ENCODE data around the gene RPP25L.

RPP25L gene

DNA sequence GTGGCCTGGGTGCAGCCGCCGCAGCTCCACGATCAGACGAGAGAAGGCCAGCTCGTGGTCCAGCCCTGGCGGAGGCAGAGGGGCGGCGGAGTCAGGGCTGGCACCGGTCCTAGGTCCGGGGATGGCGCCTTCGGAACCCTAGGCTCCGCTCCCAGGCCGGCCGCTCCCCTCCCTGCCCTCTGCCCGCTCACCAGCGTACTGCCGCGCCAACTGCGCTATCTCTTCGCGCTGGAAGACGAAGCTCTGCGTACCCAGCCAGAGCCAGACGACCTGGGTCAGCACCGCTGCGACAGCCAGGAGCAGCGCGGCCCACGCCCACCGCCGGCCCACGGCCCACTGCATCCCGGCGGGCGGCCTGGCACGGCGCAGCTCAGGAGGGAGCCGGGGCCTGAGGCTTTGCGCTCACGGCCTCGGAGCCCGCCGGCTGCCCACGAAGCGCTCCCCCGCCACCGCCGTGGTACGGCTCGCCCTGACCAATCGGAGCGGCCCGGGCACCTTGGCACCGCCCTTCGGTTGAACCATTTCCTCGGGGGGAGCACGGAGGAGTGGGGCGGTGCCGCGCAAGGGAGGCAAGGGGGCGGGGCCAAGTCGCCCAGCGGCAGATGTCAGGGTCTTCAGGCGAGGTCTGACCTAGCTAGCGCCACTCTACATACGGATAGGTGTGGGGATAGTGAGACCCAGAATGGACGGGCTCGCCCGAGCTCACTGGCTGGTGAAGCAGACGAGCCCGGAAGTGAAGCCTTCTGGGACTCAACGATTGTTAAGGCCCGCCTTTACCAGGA lies 25.6 kb upstream of the RPP25L start, which contains the start of gene SIGMAR1:
Gene SIGMAR1 (minus strand): TSS at position 432 of the 782 bp plus-strand sequence. CDS start 90 bp downstream, at position 342.
- TF ChIP-seq, protein P1, sequence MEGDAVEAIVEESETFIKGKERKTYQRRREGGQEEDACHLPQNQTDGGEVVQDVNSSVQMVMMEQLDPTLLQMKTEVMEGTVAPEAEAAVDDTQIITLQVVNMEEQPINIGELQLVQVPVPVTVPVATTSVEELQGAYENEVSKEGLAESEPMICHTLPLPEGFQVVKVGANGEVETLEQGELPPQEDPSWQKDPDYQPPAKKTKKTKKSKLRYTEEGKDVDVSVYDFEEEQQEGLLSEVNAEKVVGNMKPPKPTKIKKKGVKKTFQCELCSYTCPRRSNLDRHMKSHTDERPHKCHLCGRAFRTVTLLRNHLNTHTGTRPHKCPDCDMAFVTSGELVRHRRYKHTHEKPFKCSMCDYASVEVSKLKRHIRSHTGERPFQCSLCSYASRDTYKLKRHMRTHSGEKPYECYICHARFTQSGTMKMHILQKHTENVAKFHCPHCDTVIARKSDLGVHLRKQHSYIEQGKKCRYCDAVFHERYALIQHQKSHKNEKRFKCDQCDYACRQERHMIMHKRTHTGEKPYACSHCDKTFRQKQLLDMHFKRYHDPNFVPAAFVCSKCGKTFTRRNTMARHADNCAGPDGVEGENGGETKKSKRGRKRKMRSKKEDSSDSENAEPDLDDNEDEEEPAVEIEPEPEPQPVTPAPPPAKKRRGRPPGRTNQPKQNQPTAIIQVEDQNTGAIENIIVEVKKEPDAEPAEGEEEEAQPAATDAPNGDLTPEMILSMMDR (IDR thresholded peaks at IDR 0.05; ENCODE audit: low read depth, low read length, missing control alignments): no peak
- DNase-seq (ENCODE audit: extremely low read depth, low read depth): peak; percentile 69
- peak within 1 kb of the TSS; percentile 93 for H3K4me3 ChIP-seq (replicated peaks; ENCODE audit: low read depth, low read length)

DNA sequence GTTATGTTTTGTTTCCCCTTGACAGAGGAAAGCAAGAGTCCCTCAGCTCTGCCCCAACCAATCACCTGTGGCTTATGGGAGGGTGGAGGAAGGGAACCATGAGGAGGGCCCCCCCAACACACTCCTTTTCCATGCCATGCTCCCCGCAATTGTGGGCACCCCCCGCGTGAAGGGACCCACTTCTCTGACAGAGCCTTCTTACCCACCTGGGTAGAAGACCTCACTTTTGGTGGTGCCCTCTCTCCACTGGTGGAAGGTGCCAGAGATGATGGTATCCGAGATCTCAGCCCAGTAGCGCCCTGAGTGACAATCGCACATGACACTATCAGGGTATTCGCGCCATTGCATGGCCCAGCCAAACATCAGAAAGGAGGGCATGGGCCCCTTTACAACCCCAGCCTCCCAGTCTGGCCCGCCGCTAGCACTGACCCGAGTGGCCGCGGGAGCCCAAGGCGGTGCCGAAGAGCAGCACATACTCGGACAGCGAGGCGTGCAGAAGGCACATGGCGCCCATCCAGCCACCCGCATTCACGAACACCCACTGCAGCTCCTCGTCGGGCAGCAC lies 25.0 kb upstream of the RPP25L start:
- H3K4me3 ChIP-seq (replicated peaks; ENCODE audit: low read depth, low read length): peak overlapping the region; percentile 93
- DNase-seq (ENCODE audit: extremely low read depth, low read depth): no peak
- TF ChIP-seq, protein P1 (IDR thresholded peaks at IDR 0.05; ENCODE audit: low read depth, low read length, missing control alignments): no peak

DNA sequence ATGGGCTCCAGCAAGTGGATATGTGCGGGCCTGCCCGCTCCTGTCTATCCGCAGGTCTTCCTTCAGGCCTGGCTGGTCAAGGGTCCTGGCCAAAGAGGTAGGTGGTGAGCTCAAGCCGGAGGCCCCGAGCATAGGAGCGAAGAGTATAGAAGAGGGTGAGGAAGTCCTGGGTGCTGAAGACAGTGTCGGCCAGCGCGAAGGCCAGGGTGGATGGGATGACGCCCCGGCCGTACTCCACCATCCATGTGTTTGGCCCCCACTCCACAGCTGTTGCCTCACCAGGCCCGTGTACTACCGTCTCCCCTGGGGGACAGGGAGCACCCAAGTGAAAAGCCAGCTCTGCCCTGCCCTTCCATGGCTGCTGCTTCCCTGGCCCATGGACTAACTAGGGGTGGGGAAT lies 23.7 kb upstream of the RPP25L start:
- TF ChIP-seq, protein P1 (IDR thresholded peaks at IDR 0.05; ENCODE audit: low read depth, low read length, missing control alignments): no peak
- DNase-seq (ENCODE audit: extremely low read depth, low read depth): no peak
- H3K4me3 ChIP-seq (replicated peaks; ENCODE audit: low read depth, low read length): peak overlapping the region; percentile 93

DNA sequence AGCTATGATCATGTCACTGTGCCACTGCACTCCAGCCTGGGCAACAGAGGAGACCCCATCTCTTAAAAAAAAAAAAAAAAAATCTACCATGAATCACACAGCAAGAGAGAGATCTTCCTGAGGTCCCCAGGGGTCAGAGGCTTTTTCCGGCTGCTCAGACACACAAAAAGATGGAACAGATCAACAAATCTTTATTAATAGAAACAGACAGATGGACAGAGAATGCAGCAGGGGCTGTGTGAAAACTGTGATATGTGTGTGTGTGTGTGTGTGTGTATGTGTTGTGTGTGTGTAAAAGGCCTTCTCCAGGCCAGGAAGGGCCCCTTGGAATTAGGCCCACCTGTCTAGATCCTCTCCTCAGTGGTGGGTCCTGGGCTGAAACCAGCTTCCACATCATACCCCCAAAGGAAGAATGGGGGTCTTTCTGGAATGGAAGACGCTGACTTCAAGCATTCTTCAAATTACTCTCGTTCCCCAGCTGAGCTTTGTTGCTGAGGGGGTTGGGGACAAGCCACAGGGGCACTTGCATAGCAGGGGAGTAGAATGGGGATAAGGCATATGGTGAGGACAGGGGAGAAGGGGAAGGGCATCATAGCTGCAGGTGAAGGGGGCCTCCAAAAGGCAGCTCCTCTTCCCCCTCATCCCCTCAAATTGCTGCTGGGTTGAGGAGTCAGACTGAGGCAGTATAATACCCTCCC lies 22.8 kb upstream of the RPP25L start:
- no peak for DNase-seq (ENCODE audit: extremely low read depth, low read depth)
- no peak overlapping the region for H3K4me3 ChIP-seq (replicated peaks; ENCODE audit: low read depth, low read length)
- TF ChIP-seq, protein P1 (IDR thresholded peaks at IDR 0.05; ENCODE audit: low read depth, low read length, missing control alignments): no peak

DNA sequence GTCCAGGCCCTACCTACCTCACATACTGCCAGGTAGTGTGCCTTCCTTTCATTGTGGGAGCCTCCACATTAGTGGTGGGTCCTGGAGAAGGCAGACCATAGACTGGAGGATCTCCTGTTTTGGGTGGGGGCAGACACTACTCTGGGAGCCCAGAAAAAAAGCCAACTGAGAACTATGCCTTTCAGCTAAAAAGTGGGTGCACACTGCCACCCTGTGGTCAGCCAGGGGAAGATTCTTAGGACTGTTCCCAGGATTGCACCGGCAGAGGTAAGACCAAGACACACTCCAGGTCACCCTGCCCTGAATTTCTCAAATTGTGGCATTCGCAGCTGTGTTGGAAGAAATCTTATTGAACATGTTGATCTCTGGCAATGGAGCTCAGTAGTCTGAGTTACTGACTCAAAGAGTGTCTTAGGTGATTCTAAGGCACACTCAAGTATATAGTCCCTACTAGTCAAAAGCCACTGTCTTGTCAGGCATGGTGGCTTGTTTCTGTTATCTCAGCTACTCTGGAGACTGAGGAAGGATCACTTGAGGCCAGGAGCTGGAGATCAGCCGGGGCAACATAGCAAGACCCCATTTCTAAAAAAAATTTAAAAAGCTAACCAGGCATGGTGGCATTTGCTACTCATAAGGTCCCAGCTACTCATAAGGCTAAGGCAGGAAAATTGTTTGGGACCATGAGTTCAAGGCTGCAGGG lies 22.1 kb upstream of the RPP25L start:
- TF ChIP-seq, protein P1 (IDR thresholded peaks at IDR 0.05; ENCODE audit: low read depth, low read length, missing control alignments): peak; percentile 89
- no peak overlapping the region for H3K4me3 ChIP-seq (replicated peaks; ENCODE audit: low read depth, low read length)
- DNase-seq (ENCODE audit: extremely low read depth, low read depth): no peak

DNA sequence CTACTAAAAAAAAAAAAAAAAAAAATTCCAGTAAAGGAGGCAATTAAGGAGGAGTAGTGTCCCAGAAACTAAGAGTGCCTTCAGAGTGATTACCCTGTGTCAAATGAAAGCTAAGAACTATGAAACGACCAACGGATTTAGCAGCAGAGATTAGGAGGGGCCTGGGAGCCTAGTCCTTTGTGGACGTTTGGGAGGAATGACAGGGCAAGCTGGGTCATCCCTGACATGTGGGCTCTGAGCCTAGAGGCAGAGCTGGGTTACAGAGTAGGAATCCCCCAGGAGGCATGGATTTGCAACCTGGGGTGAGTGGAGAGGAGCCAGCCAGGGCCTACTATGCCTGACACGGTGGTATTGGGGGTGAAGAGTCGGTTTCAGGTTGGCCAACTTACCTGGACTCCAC lies 21.3 kb upstream of the RPP25L start:
- TF ChIP-seq, protein P1 (IDR thresholded peaks at IDR 0.05; ENCODE audit: low read depth, low read length, missing control alignments): no peak
- H3K4me3 ChIP-seq (replicated peaks; ENCODE audit: low read depth, low read length): no peak overlapping the region
- DNase-seq (ENCODE audit: extremely low read depth, low read depth): no peak
